ENCODE results near the gene C1QA.

Gene C1QA, protein sequence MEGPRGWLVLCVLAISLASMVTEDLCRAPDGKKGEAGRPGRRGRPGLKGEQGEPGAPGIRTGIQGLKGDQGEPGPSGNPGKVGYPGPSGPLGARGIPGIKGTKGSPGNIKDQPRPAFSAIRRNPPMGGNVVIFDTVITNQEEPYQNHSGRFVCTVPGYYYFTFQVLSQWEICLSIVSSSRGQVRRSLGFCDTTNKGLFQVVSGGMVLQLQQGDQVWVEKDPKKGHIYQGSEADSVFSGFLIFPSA

DNA sequence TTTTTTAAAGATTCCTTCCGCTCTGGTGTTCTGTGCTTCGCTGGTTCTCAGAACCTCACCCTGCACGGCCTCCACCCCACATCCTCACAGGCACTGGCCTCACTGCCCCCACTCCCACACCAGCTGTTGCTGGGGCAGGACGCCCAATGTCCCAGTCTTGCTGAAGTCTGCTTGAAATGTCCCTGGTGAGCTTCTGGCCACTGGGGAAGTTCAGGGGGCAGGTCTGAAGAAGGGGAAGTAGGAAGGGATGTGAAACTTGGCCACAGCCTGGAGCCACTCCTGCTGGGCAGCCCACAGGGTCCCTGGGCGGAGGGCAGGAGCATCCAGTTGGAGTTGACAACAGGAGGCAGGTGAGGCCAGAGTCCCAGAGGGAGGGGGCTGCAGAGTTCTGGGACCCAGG lies at the start of gene C1QA:
Gene C1QA (plus strand): TSS at position 276 of the 400 bp plus-strand sequence. CDS start 989 bp downstream, outside the sequence.
- DNase-seq = no peak

DNA sequence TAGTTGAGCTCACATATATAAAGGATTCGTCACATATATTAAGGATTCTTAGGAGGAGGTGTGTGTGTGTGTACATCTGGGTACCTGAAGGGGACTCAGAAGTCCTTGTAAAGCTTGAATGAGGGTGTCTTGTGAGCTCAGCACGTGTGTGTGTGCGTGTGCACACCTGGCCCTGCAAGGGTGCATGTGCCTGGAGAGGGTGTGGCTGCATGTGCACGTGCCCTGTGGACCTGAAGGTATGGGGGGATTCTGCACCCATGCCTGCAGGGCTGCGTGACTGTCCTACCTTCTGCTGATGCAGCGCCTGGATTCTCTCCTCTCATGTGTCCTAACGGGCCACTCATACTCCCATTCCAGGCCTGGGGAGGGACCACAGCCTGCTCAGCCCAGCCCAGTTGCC lies 49.2 kb upstream of the C1QA start:
- no peak for DNase-seq

DNA sequence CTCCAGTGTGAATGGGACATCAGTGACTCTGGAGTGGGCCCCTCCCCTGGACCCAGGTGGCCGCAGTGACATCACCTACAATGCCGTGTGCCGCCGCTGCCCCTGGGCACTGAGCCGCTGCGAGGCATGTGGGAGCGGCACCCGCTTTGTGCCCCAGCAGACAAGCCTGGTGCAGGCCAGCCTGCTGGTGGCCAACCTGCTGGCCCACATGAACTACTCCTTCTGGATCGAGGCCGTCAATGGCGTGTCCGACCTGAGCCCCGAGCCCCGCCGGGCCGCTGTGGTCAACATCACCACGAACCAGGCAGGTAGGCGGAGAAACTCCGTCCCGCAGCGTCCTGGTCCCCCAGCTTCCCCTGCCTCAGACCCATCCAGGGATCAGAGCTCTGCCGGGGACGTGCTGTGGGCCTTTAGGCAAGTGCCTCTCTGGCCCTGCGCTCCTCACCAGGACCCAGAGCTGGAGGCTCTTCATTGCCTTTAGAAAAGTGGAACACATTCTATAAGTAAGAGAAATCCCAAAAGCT lies 47.5 kb upstream of the C1QA start:
- no peak for DNase-seq

DNA sequence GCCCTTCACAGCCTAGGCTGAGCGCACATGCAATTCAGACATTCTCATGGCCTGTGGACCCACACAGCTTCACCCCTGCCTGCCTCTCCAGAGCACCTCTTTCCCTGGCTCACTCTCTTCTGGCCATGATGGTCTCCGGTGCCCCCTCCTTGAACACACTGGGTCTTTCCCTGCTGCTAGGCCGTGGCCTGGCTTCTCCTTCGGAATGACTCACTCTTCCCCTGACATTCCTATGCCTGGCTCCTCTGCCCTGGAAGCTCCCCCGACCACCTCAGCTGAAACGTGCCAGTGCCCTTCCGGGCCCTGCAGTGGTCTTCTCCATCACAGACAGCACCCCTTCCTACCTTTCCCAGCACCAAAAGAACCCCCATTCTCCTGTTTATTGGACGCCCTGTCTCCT lies 44.9 kb upstream of the C1QA start:
- no peak for DNase-seq

DNA sequence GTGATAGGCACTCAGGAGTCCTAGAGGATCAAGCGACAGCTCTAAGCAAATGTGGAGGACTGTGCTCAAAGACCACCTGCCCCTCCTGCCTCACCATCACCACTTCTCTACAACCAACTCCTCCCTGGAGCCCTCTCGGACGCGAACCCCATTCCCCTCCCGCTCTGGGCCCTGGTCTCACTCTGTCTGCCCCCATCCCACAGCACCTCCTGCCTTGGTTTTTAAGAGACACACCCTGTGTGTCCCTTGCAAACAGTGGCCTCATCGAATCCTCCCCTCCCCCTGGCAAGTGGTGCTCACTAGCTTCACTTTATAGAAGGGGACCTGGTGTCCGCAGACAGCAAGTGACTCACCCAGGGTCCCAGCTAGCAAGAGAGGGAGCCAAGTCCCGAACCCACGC lies 44.4 kb upstream of the C1QA start:
- no peak for DNase-seq

DNA sequence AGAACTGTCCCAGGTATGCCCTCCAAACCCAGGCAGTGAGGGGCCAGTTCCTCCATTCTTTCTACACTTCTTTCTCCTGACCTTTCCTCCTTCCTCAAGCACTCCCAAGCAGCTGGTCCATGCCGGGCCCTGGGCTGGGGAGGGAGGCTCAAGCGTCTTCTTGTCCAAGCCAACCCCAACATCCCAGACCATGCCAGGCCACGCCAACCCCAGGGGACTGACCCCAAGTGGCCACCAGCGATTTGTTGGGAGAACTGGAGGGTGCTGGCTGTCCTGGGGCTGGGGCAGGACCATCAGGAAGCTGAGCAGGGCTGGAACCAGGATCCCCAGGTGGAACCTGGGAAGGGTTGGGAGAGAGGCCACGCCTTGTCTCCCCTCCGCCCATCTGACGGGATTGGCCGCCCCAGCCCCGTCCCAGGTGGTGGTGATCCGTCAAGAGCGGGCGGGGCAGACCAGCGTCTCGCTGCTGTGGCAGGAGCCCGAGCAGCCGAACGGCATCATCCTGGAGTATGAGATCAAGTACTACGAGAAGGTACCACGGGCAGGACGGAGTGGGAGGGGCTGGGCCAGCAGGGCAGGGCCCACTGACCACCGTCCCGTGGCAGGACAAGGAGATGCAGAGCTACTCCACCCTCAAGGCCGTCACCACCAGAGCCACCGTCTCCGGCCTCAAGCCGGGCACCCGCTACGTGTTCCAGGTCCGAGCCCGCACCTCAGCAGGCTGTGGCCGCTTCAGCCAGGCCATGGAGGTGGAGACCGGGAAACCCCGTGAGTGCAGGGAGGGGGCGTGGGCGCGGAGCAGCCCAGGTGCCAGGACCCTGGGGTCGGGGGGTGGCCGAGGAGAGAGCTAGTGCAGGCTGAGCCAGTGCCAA lies 43.3 kb upstream of the C1QA start:
- no peak for DNase-seq

DNA sequence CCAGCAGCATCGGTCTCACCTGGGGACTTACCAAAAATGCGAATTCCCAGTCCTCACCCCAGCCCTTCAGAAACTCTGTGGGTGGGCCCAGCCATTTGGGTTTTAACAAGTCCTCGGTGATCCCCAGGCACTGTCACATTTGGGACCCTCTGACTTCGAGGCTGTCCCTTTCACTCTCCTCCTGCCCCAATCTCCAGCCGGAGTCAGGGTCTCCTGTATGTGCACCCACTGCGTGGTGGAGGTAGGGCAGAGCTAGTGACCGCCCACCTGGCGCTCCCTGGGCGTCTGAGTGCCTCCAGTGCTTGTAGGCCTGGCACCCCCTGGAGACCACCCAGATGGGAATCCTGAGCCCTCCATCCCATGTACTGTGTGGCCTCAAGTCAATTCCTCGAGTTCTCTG lies 42.0 kb upstream of the C1QA start:
- no peak for DNase-seq

DNA sequence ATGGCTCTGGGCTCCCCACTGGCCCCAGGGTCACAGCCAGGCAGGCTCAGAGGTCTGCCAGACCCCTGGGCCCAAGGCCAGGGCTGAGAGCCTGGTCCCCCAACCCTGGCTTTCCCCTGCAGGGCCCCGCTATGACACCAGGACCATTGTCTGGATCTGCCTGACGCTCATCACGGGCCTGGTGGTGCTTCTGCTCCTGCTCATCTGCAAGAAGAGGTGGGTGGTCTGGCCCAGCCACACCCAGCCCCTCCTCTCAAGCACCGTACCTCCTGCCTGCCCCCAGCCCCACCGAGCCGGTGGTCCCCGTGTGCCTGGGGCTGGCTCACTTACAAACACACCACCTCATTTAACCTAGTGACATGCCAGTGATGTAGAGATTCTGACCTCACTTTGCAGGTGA lies 41.3 kb upstream of the C1QA start:
- no peak for DNase-seq

DNA sequence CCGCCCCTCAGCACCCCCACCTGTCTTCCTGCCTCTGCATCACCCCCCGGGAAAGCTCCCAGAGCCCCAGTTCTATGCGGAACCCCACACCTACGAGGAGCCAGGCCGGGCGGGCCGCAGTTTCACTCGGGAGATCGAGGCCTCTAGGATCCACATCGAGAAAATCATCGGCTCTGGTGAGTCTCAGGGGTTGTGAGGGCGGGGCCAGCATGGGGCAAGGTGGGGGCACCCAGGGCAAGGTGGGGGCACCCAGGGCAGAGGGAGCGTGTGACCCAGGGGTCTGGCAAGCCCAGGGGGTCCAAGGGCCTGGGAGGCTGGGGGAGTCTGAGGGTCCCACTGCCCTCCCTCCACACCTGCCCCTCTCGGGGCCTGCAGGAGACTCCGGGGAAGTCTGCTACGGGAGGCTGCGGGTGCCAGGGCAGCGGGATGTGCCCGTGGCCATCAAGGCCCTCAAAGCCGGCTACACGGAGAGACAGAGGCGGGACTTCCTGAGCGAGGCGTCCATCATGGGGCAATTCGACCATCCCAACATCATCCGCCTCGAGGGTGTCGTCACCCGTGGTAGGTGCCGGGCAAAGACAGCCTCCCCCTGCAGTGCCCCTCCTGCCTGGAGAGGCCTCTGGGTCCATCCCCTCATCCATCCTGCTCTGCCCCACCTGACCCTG lies 39.0 kb upstream of the C1QA start:
- no peak for DNase-seq

DNA sequence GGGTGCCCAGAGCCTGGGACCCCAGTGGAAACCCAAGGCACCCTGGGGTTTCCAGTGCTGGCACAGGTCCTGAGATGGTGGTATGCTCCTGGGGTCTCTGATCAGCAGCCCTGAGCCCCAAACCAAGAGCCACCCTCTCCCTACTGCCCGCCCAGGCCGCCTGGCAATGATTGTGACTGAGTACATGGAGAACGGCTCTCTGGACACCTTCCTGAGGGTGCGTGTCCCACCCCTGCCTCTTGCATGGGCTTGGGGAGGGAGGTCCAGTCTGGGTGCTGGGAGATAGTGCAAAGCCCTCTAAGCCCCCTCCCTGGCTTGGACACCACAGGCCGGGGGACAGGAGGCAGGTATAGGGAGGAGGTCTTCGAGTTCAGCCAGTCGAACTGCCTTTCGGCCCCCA lies 38.4 kb upstream of the C1QA start:
- no peak for DNase-seq

DNA sequence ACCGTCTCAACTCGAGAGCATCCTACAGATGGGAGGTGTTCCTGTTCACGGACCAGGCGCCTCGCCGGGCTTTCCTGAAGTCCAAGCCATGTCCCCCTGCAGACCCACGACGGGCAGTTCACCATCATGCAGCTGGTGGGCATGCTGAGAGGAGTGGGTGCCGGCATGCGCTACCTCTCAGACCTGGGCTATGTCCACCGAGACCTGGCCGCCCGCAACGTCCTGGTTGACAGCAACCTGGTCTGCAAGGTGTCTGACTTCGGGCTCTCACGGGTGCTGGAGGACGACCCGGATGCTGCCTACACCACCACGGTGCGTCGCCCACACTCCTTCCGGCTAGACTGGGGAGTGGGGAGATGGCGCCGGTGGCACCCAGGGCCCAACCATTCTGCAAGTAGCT lies 37.7 kb upstream of the C1QA start:
- no peak for DNase-seq

DNA sequence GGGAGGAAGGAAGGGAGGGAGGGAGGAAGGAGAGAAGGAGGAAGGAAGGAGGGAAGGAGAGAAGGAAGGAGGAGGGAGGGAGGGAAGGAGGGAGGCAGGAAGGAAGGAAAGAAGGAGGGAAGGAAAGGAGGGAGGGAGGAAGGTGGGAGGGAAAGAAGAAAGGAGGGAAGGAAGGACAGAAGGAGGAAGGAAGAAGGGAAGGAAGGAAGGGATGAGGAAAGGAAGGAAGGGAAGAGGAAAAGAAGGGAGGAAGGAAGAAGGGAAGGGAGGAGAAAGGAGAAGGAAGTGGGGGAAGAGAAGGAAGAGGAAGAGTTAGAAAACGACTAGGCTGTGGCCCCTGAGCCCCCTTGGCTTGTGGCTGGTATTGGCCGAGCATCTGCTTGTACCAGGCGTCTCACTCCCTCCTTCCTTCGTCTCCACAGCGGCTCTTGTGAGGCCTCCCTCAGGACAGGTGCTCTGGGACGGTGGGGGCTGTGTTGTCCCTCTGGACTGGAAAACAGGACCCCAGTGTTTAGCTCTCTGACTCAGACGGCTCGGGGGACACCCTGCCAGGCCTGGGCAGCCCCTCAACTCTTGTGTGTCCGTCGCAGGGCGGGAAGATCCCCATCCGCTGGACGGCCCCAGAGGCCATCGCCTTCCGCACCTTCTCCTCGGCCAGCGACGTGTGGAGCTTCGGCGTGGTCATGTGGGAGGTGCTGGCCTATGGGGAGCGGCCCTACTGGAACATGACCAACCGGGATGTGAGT lies 36.2 kb upstream of the C1QA start:
- DNase-seq = peak; percentile 81

DNA sequence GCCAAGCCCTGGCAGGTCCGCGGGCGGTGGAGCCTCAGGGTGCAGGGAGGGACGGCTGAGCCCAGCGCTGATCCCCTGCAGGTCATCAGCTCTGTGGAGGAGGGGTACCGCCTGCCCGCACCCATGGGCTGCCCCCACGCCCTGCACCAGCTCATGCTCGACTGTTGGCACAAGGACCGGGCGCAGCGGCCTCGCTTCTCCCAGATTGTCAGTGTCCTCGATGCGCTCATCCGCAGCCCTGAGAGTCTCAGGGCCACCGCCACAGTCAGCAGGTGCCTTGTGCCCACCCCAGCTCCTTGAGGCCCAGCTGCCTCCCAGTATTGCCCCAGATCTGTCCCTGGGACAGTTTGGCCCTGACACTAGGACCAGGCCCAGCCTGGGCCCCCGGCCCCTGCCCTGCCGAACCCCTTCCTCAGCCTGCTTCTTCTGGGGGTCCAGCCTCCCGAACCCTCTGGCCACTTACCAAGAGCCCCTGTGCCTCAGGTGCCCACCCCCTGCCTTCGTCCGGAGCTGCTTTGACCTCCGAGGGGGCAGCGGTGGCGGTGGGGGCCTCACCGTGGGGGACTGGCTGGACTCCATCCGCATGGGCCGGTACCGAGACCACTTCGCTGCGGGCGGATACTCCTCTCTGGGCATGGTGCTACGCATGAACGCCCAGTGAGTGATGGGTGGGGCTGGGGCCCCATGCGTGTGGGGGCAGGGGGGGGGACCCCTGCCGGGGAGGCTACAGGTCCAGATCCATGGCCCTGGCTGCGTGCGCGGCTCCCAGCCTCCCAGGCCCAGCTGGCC lies 35.4 kb upstream of the C1QA start:
- DNase-seq = no peak

DNA sequence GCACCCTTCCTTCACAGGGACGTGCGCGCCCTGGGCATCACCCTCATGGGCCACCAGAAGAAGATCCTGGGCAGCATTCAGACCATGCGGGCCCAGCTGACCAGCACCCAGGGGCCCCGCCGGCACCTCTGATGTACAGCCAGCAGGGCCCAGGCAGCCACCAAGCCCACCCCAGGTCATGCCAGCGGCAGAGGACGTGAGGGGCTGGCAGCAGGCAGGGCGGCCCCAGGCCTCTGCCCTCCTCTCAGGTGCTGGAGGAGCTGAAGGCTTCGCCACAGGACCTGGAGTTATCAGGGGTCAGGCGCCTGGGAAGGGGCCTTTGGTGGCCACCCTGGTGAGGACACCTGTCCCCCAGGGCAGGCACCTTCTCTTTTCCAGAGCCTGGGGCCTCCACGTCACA lies 34.8 kb upstream of the C1QA start:
- DNase-seq = no peak

DNA sequence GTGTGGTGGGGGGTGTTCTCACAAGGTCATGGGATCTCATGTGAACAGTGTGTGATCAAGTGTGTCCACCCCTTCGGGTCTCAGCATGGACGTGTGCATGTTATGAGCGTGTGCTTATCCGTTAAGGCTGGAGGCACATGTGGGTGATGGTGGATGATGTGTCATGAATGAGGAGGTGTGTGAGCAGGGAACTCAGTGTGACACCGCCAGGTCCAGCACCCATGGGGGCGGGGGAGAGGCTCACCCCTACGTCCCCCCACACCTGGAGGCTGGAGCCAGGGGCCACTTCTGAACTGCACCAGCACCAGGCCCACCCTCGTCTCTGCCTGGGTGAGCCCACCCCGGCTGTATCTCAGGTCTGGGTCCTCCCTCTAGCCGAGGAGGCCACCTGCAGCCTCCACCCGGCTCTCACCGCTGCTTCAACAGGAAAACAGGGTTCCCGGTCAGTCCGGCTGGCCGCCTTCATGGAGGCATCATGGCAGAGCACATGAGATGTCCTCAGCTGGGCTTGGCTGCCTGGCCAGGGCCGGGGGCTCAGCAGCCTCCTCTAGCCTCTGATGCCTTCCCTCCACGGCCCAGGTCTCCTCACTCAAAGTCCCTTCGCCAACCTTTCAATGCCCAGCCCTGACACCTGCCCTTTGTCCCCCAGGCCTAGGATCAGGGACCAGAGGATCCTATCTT lies 34.2 kb upstream of the C1QA start:
- DNase-seq = no peak

DNA sequence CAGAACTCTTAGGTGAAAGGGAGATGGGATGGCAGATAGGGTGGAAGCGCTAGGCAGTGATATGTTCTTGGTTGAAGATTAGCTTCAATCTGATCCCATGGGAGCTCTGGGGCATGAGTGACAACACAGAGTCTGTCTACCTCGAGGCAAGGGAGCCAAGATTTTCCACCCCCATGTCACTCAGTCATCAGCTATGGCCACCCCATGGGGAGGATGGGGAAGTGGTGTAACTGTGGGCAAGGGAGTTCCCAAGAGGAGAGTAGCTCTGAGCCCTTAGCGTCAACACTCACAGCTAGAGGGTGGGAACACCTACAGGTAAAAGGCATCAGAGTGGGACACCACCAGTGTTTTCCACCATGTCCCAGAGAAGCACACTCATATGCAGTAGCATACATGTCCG lies 30.3 kb upstream of the C1QA start:
- DNase-seq = no peak

DNA sequence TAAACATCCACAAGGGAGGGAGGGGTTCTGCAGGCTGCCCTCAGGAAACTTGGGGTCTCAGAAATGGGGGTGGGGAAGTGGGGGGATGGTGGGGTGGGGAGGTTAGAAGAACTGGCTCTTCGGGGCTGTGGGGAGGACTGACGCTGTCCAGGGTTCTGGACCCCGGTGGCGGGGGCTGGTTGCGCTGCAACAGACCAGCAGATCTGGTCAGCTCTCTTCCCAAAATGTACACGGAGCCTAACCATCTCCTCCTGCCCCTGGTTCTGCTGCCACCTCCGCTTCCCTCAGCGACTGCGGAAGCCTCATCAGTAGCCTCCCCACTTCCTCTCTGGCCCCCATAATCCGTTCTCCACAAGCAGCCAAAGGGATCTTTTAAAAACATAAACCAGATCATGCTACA lies 29.3 kb upstream of the C1QA start:
- no peak for DNase-seq

DNA sequence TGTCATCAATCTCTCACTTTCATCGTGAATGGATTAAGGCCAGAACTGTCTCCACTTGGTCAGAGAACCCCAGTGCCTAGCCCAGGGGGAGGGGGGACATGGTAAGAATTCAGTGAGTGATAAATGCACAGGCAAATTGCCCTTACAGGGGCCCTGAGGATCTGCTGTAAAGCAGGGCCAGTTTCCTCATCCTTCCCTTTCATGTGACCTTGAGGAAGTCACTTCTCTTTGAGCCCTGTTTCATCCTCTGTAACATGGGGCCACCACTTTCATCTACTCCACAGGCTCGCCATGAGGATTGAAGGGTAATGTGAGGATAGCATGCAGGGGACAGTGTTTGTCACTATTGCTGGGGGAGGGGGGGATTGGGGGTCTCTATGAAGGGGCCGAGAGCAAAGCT lies 28.1 kb upstream of the C1QA start:
- no peak for DNase-seq

DNA sequence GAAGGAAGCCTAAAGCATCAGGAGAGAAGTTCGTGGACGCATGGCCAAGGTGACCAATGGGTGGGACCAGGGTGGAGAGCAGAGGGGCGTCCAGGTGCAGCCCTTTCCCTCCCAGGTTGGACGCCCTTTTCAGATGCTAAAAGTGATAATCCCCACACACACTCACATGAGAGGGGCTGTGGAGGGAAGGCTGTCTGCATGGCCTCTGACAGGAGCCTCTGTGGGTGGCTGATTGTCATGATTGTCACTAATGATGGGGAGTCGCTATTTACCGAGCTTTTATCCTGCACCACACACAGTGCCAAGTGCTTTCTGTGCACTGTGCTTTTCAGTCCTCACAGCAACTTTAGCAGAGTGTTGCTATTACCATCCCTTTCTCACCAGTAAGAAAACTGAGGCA lies 27.1 kb upstream of the C1QA start:
- DNase-seq = no peak

DNA sequence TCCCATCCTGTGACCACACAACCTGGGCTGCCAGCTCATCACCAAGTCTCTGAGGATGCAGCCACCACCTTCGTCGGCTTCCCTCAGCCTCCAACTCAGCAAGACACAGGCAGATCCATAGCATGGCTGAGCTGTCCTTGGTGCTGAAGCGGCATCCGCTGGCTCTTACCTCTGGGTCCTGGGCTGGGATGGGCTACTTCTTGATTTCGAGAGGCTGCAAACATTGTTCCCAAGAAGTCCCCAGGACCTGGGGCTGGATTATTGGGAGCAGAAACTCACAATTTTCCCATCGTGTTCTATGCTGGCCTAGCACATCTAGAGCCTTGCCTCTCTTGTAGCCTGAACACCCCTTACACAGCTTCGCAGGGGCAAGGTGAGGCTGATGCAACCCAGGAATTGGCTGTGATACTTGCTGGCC lies 24.9 kb upstream of the C1QA start:
- no peak for DNase-seq
